ENCODE results near the gene ADORA1.

The ADORA1 gene

DNA sequence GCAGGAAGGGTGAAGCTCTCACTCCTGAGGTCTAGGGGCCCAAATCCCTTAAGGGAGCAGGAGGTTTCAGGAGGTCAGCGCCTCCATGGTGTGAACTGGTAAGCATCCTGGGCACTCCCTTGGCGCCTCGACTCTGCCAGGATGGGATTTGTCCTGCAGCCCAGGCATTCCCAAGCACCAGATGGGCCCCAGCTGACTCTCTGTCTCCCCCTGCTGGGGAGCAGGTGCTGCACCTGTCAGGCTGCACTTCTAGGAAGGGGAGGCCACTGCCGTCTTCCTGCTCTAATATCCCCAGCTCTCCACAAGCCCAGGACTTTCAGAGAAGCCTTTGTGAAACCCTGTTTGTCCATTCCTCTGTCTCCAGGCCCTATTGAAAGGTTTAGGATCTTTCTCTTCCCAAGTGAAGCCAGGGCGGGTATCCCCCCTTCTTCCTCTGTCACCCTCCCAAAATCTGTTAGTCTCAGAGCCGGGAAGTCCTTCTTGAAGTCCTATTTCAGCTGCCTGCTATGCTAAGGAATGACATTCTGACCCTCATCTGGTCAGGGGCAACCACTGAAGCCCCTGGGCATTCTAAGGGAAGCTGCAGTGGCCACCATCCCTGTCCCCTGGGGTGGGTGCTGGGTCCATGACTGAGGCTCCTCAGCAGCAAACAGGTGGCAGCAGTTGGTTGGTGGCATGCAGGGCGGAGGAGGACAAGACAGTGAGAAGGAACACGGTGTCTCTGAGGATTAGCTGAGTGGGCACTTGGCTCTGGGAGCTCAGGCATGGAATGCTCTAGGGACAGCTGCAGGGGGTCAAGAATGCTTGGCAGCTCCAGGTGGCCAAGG is 44.9 kb downstream of the ADORA1 start:
- TF ChIP-seq CTCF (IDR thresholded peaks at IDR 0.05; ENCODE audit: low read depth, low read length), result peak; percentile 98

DNA sequence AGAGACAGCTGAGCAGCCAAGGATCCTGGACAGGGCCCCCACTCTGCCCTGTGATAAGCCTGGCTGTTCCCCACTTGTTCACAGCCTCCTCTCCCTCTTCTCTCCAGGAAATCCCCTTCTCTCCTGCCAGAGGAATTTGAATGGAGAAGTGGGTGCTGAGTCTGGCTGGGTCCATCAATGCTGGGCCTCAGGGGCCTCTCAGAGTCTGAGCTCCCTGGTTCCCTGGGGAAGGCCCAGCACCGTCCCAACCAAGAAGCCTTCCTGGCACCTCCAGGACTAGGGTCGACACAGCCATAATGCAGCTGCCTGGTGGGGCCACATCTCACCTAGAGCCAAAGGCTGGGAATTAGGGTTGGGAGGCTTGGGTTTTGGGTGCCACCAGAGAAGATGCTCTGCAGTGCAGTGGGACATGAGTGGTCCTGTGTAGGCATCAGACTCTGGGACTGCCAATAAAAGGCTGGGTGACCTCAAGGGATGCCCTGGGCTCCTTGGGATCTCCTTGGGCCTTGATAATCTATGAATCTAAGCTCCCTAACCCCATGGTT is 45.6 kb downstream of the ADORA1 start:
- no peak for DNase-seq (ENCODE audit: low read depth in 2 of 2)
- no peak overlapping the region for H3K4me3 ChIP-seq (replicated peaks in 1 of 2; ENCODE audit: low read depth in 2 of 2, low read length in 2 of 2)
- no peak for TF ChIP-seq CTCF (IDR thresholded peaks at IDR 0.05; ENCODE audit: low read depth, low read length)

More for the DNA sequence above, 44.9 kb downstream of the ADORA1 start:
- H3K4me3 ChIP-seq (replicated peaks in 1 of 2; ENCODE audit: low read depth in 2 of 2, low read length in 2 of 2), result no peak overlapping the region
- DNase-seq (ENCODE audit: low read depth in 2 of 2), result peak; percentile 52 to 77

DNA sequence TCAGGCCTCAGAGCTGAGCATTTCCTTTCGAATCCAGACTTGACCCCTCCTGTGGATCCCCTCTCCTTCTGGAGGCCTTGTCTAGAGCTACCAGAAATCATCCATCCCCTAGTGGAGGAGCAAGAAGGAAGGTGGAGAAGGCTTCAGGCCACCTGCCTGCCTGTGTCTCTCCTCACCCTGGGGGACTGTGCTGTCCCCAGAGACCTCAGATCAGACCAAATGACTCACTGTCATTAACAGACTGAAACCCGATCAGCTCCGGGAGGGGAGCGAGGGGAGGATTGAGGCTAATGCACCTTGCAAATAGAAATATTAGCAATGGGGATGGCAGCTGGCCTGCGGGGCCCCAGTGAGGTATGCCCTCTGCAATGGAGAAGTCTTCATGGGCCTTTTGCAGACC is 46.0 kb downstream of the ADORA1 start:
- no peak overlapping the region for H3K4me3 ChIP-seq (replicated peaks in 1 of 2; ENCODE audit: low read depth in 2 of 2, low read length in 2 of 2)
- no peak for DNase-seq (ENCODE audit: low read depth in 2 of 2)
- no peak for TF ChIP-seq CTCF (IDR thresholded peaks at IDR 0.05; ENCODE audit: low read depth, low read length)

- DNase-seq (ENCODE audit: low read depth in 2 of 2), result no peak
- no peak for TF ChIP-seq CTCF (IDR thresholded peaks at IDR 0.05; ENCODE audit: low read depth, low read length)
- H3K4me3 ChIP-seq (replicated peaks in 1 of 2; ENCODE audit: low read depth in 2 of 2, low read length in 2 of 2), result no peak overlapping the region
These were observed 46.9 kb downstream of the ADORA1 start for GRCh38 chr1:203174324-203174985.

GRCh38 chr1:203175237-203175826 is 47.8 kb downstream of the ADORA1 start, which contains the start of gene MYBPH:
Gene MYBPH, minus strand, starts transcription at chr1:203175826. Its CDS starts 71 bp downstream, at chr1:203175755.
- no peak for DNase-seq (ENCODE audit: low read depth in 2 of 2)
- no peak within 1 kb of the TSS for H3K4me3 ChIP-seq (replicated peaks in 1 of 2; ENCODE audit: low read depth in 2 of 2, low read length in 2 of 2)
- TF ChIP-seq CTCF (IDR thresholded peaks at IDR 0.05; ENCODE audit: low read depth, low read length), result no peak

GRCh38 chr1:203175827-203176241 is 48.3 kb downstream of the ADORA1 start:
- DNase-seq (ENCODE audit: low read depth in 2 of 2), result peak in 1 of 2 donors; percentile 39
- TF ChIP-seq CTCF (IDR thresholded peaks at IDR 0.05; ENCODE audit: low read depth, low read length), result no peak
- no peak overlapping the region for H3K4me3 ChIP-seq (replicated peaks in 1 of 2; ENCODE audit: low read depth in 2 of 2, low read length in 2 of 2)

Measured in cardiac fibroblast (primary cell).